NCI-H1092 (cell line): ENCODE results near the gene FAM13C.
"Not testable (repeated sequence)": the region's sequence is repeated elsewhere in the genome, so short reads cannot be mapped to it uniquely, and the experiment has no call there.

ENCODE experiments used
- DNase-seq: peaks from one replicate; lab custom pipeline; 2025; lab: John Stamatoyannopoulos, UW

FAM13C gene

GRCh38 chr10:59229441-59229840, 132.9 kb downstream of the FAM13C start:
- DNase-seq: no peak

GRCh38 chr10:59227136-59227673, 135.1 kb downstream of the FAM13C start:
- no peak for DNase-seq

GRCh38 chr10:59225211-59225610, 137.1 kb downstream of the FAM13C start:
- DNase-seq: no peak

DNA sequence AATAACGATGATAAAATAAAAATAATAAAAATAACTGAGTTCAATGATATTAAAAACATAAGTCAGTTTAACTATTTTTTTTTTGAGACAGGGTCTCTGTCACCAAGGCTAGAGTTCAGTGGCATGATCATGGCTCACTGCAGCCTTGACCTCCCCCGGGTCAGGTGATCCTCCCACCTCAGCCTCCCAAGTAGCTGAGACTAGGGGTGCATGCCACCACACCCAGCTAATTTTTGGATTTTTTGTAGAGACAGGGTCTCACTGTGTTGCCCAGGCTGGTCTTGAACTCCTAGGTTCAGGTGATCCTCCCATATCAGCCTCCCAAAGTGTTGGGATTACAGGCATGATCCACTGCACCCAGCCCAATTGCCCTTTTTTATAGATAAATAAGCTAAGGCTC, 138.8 kb downstream of the FAM13C start:
- not testable (repeated sequence) for DNase-seq

GRCh38 chr10:59222788-59223187, 139.6 kb downstream of the FAM13C start:
- DNase-seq: no peak

DNA sequence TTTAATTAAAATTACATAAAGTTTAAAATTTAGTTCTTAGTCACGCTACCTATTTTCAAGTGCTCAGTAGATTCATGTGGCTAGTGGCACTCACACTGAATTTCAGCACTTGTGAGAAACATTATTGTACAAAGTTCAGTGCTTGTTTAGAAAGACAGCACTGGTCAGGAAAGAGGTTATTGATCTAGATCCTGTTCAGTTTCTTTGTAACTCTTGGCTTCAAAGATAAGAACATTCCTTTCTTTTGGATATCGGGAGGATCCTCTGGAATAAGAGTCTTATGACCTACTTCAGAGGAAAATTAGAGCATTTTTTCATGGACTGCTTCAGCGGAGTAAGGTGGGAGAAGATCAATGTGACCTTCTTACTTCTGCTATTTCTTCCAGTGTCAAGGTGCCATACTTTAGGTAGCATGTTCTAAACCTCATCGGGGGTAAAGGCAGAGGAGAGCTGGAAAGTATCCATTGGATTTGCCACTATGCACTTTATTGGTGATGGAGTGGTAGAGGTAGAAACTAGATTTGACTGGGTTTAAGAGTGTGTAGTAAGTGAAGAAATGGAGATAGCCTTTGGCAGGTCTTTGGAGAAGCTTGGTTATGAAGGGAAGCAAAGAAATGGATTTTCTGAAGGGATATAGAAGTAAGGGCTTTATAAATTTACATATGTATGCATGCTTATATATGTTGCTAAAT, 146.0 kb downstream of the FAM13C start:
- no peak for DNase-seq

DNA sequence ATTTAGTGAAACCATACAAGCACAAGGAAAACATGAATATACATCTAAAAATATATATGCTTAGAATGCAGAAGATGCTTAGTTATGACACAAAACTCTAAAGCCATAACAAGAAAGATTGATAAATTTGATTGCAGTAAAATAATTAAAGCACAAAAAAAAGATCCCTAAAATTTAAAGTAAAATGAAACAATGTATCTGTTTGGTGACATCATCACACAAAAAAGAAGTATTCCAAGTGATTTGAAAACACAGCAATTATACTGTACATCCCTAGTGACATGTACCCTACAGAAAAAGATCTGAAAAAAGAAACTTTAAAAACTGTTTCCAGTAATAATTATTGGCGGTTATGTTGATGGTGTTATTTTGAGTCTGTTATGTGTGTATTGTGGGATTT, 148.2 kb downstream of the FAM13C start:
- DNase-seq: no peak

- DNase-seq: no peak
Observed at GRCh38 chr10:59212301-59212798, 150.0 kb downstream of the FAM13C start.

DNA sequence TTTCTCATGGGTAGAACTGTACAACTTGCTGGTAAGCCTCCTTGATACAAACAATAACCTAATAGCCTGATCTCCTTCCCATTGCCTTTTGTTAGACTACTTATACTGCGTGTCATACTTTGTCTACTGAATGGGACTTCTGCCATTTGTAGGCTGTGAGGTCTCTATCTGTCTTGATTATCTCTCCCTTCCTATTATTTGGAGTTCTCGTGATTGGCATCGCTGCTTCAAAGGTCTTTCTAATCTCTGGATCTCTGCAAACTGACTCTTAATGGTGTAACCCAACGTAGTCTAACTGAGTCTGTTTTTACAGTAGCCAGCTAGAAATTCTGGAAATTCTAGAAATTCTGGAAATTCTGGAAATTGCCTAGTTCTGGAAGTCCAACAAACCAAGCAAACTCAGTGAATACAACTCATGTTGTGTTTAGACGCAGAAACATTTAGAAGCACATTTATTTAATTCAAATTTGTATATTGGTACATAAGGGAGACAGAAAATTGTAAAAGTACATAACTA, 156.1 kb downstream of the FAM13C start:
- no peak for DNase-seq
